Neutrophil (primary cell): ENCODE data around the gene ITSN2.

Experiments used
- H3K27ac ChIP-seq: fragments of 200-600 bp; sonication (generic); 2 replicates; pipeline ENCODE4 v1.5.1; 2016; ENCODE audit warnings: mild to moderate bottlenecking, moderate library complexity
- H3K27me3 ChIP-seq: fragments of 200-600 bp; sonication (generic); 2 replicates; pipeline ENCODE4 v1.6.0; 2016; ENCODE audit warnings: mild to moderate bottlenecking
- H3K36me3 ChIP-seq: fragments of 200-600 bp; sonication (generic); 2 replicates; pipeline ENCODE4 v1.5.1; 2017
- H3K4me1 ChIP-seq, 2 experiments: fragments of 200-600 bp in 1 of 2; sonication (generic) in 1 of 2; 1 replicate in 1 of 2; 2 replicates in 1 of 2; pipeline versions ENCODE4 v1.5.1 to v1.6.1; 2013 to 2016; ENCODE audit warnings: low read depth in 1 of 2, low read length in 1 of 2, mild to moderate bottlenecking in 1 of 2, moderate library complexity in 1 of 2; ENCODE audit not compliant: control insufficient read depth in 1 of 2, insufficient read depth in 1 of 2
- H3K4me3 ChIP-seq, 2 experiments: fragments of 200-600 bp in 1 of 2; sonication (generic) in 1 of 2; 1 replicate in 1 of 2; 2 replicates in 1 of 2; pipeline ENCODE4 v1.5.1; 2013 to 2016; ENCODE audit warnings: low read depth in 1 of 2, low read length in 1 of 2, mild to moderate bottlenecking in 1 of 2, moderate library complexity in 1 of 2
- H3K9me3 ChIP-seq: fragments of 200-600 bp; sonication (generic); 2 replicates; pipeline ENCODE4 v1.5.1; 2016
- CTCF ChIP-seq: fragments of 200-600 bp; sonication (generic); IDR thresholded peaks from 2 replicates; pipeline ENCODE4 v1.5.1; 2016; ENCODE audit warnings: antibody characterized with exemption

The ITSN2 gene

DNA sequence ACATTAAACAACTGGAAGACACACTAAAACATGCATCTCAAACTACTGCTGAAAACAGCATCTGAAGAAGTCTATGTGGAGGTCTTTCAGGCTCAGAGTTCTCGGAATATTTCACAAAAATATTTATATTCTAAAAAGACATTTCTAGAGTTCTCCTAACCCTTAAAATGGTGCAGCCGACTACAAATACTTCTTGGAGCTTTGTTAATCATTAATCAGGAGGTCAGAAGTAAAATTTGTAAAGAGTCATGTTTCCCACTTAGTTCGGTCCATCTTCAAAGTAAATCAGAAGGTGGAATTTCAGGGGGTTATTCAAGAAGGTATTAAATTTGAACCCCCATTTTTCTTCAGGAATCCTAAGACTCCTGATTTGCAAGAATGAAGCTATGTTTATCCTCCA, 112.7 kb downstream of the ITSN2 start:
- H3K36me3 ChIP-seq = peaks cover 94% of the 10 kb centered on the region
- TF ChIP-seq CTCF = no peak
- H3K4me1 ChIP-seq = peaks cover 0 to 4% of the 10 kb centered on the region in 2 experiments
- no peaks in the 10 kb centered on the region for H3K27me3 ChIP-seq
- H3K27ac ChIP-seq = no peak overlapping the region
- H3K4me3 ChIP-seq = no peak overlapping the region
- H3K9me3 ChIP-seq = no peaks in the 10 kb centered on the region

GRCh38 chr2:24247164-24247563, 113.2 kb downstream of the ITSN2 start:
- no peak for TF ChIP-seq CTCF
- no peaks in the 10 kb centered on the region for H3K27me3 ChIP-seq
- peaks cover 0 to 4% of the 10 kb centered on the region in 2 experiments for H3K4me1 ChIP-seq
- H3K36me3 ChIP-seq = peaks cover 95% of the 10 kb centered on the region
- H3K4me3 ChIP-seq = no peak overlapping the region
- no peak overlapping the region for H3K27ac ChIP-seq
- H3K9me3 ChIP-seq = no peaks in the 10 kb centered on the region

- H3K27ac ChIP-seq = no peak overlapping the region
- no peaks in the 10 kb centered on the region for H3K9me3 ChIP-seq
- H3K4me1 ChIP-seq = peaks cover 0 to 4% of the 10 kb centered on the region in 2 experiments
- H3K27me3 ChIP-seq = no peaks in the 10 kb centered on the region
- H3K4me3 ChIP-seq = no peak overlapping the region
- H3K36me3 ChIP-seq = peaks cover 98% of the 10 kb centered on the region
- TF ChIP-seq CTCF = no peak
Measured at GRCh38 chr2:24245986-24246776, 114.2 kb downstream of the ITSN2 start.

DNA sequence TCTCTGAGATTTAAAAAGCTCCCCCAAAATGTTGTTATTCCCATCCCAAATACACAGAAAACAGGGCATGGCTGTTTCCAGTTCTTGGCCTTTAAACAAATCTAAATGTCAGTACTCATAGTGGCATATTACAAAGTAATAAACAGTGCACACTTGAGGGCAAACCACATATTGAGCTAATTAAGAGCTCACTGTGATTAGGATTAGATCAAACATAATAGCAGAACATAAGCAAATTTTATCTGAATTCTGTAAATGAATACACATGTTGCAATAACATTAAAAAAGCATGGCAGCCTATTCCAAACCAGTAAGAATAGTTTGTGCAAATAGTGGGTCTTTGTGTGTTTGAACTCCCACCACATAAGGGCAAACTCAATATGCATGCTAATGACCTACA, 118.8 kb downstream of the ITSN2 start:
- Histone ChIP-seq H3K4me1 (peaks cover 6 to 8% of the 10 kb centered on the region in 2 experiments), H3K4me3 (no peak overlapping the region), H3K27me3 (no peaks in the 10 kb centered on the region), H3K36me3 (peaks cover 66% of the 10 kb centered on the region), H3K27ac (no peak overlapping the region), H3K9me3 (no peaks in the 10 kb centered on the region)
- no peak for TF ChIP-seq CTCF

- peaks cover 6% of the 10 kb centered on the region in 2 experiments for H3K4me1 ChIP-seq
- peaks cover 56% of the 10 kb centered on the region for H3K36me3 ChIP-seq
- H3K27ac ChIP-seq = peak overlapping the region; percentile 45
- no peaks in the 10 kb centered on the region for H3K27me3 ChIP-seq
- H3K9me3 ChIP-seq = no peaks in the 10 kb centered on the region
- no peak overlapping the region for H3K4me3 ChIP-seq
- TF ChIP-seq CTCF = no peak
Measured at GRCh38 chr2:24239553-24239952, 120.8 kb downstream of the ITSN2 start.
